CD1c-positive myeloid dendritic cell (primary cell): Measurements from ENCODE around the gene RNF223.
A peak's percentile ranks its signal among the peaks of the same experiment; 100 is the strongest.

Source experiments
- DNase-seq: peaks from one replicate; pipeline ENCODE4 v3.0.0-alpha.2; 2016; ENCODE audit errors: extremely low spot score

Gene RNF223

GRCh38 chr1:1027791-1028190 is 46.3 kb downstream of the RNF223 start:
- DNase-seq, result no peak

GRCh38 chr1:1026599-1027413 is 47.3 kb downstream of the RNF223 start:
- DNase-seq, result no peak

- no peak for DNase-seq
Observed at GRCh38 chr1:1025730-1026129, 48.4 kb downstream of the RNF223 start.

GRCh38 chr1:1024771-1025699 is 49.1 kb downstream of the RNF223 start:
- DNase-seq, result no peak

GRCh38 chr1:1024149-1024770 is 49.8 kb downstream of the RNF223 start:
- no peak for DNase-seq

- no peak for DNase-seq
Observed at GRCh38 chr1:1023700-1024099, 50.4 kb downstream of the RNF223 start.

GRCh38 chr1:1022302-1023009 is 51.6 kb downstream of the RNF223 start:
- no peak for DNase-seq

GRCh38 chr1:1021920-1022259 is 52.2 kb downstream of the RNF223 start:
- DNase-seq, result no peak

GRCh38 chr1:1021010-1021919 is 52.8 kb downstream of the RNF223 start:
- DNase-seq, result peak; percentile 51
